SU-DHL-6 (cell line): ENCODE results near the gene DOCK8.
"Not testable (repeated sequence)": the region's sequence is repeated elsewhere in the genome, so short reads cannot be mapped to it uniquely, and the experiment has no call there.

ENCODE experiments used
- EZH2phosphoT487 ChIP-seq: fragments of 200-600 bp; sonication (generic), shearing (Covaris generic); conservative IDR thresholded peaks from 2 replicates; pipeline ENCODE4 v1.6.1; 2018; ENCODE audit warnings: mild to moderate bottlenecking, antibody characterized with exemption, low read length, moderate library complexity, mixed read lengths
- TF ChIP-seq, protein P1 (sequence below): fragments of 200-600 bp; sonication (generic); IDR thresholded peaks from one replicate; pipeline ENCODE4 v1.5.1; 2017; ENCODE audit warnings: antibody characterized with exemption, mild to moderate bottlenecking, low read length, moderate library complexity; ENCODE audit not compliant: insufficient read depth, poor library complexity, severe bottlenecking

GRCh38 chr9:199601-200000, 15.1 kb upstream of the DOCK8 start:
- TF ChIP-seq, protein P1, sequence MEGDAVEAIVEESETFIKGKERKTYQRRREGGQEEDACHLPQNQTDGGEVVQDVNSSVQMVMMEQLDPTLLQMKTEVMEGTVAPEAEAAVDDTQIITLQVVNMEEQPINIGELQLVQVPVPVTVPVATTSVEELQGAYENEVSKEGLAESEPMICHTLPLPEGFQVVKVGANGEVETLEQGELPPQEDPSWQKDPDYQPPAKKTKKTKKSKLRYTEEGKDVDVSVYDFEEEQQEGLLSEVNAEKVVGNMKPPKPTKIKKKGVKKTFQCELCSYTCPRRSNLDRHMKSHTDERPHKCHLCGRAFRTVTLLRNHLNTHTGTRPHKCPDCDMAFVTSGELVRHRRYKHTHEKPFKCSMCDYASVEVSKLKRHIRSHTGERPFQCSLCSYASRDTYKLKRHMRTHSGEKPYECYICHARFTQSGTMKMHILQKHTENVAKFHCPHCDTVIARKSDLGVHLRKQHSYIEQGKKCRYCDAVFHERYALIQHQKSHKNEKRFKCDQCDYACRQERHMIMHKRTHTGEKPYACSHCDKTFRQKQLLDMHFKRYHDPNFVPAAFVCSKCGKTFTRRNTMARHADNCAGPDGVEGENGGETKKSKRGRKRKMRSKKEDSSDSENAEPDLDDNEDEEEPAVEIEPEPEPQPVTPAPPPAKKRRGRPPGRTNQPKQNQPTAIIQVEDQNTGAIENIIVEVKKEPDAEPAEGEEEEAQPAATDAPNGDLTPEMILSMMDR, result not testable (repeated sequence)
- not testable (repeated sequence) for TF ChIP-seq EZH2phosphoT487
